ENCODE results near the gene OR6C70.
"Not testable (repeated sequence)": the region's sequence is repeated elsewhere in the genome, so short reads cannot be mapped to it uniquely, and the experiment has no call there.

OR6C70 gene

DNA sequence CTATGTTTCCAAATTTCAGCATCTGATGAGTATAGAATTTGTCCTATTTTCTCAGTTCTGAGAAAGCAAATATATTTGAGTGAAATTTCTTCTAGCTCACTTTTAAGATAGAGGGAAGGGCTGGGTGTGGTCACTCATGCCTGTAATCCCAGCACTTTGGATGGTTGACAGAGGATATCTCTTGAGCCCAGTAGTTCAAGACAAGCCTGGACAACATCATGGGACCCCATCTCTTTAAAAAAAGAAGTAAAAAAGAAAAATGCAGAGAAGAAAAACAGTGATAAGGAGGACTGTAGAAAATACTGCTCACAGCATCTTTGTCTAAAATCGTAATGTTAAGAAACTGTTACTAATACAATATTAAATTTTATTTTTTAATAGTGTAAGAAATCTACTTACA lies 2.3 kb upstream of the OR6C70 start:
- H3K27ac ChIP-seq (ENCODE audit: low read depth, low read length, poor library complexity, severe bottlenecking), result no peak overlapping the region
- no peaks in the 10 kb centered on the region for H3K36me3 ChIP-seq (ENCODE audit: insufficient read depth, low read length)
- H3K9me2 ChIP-seq (ENCODE audit: low read depth, low read length), result no peaks in the 10 kb centered on the region
- no peak overlapping the region for H3K4me3 ChIP-seq (ENCODE audit: low read depth, low read length, poor library complexity, severe bottlenecking)
- H4K20me1 ChIP-seq (ENCODE audit: insufficient read depth, low read length), result no peaks in the 10 kb centered on the region
- H3F3A ChIP-seq (ENCODE audit: insufficient read depth, low read length), result no peaks in the 10 kb centered on the region
- H3K79me2 ChIP-seq (ENCODE audit: insufficient read depth, low read length), result no peaks in the 10 kb centered on the region
- no peaks in the 10 kb centered on the region for H3K4me1 ChIP-seq (ENCODE audit: insufficient read depth, low read length, severe bottlenecking)
- no peak overlapping the region for H3K9ac ChIP-seq (ENCODE audit: low read length)
- no peaks in the 10 kb centered on the region for H3K27me3 ChIP-seq (ENCODE audit: insufficient read depth, low read length)
- H2AFZ ChIP-seq (ENCODE audit: low read length), result no peak overlapping the region
- no peak for TF ChIP-seq EZH2 (IDR thresholded peaks at IDR 0.05; ENCODE audit: borderline replicate concordance, low read length)
- TF ChIP-seq, protein P1, sequence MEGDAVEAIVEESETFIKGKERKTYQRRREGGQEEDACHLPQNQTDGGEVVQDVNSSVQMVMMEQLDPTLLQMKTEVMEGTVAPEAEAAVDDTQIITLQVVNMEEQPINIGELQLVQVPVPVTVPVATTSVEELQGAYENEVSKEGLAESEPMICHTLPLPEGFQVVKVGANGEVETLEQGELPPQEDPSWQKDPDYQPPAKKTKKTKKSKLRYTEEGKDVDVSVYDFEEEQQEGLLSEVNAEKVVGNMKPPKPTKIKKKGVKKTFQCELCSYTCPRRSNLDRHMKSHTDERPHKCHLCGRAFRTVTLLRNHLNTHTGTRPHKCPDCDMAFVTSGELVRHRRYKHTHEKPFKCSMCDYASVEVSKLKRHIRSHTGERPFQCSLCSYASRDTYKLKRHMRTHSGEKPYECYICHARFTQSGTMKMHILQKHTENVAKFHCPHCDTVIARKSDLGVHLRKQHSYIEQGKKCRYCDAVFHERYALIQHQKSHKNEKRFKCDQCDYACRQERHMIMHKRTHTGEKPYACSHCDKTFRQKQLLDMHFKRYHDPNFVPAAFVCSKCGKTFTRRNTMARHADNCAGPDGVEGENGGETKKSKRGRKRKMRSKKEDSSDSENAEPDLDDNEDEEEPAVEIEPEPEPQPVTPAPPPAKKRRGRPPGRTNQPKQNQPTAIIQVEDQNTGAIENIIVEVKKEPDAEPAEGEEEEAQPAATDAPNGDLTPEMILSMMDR (IDR thresholded peaks at IDR 0.05; ENCODE audit: low read length), result no peak
- H3K4me2 ChIP-seq (ENCODE audit: low read length), result no peak overlapping the region
- H3K9me3 ChIP-seq (ENCODE audit: low read length), result no peaks in the 10 kb centered on the region

DNA sequence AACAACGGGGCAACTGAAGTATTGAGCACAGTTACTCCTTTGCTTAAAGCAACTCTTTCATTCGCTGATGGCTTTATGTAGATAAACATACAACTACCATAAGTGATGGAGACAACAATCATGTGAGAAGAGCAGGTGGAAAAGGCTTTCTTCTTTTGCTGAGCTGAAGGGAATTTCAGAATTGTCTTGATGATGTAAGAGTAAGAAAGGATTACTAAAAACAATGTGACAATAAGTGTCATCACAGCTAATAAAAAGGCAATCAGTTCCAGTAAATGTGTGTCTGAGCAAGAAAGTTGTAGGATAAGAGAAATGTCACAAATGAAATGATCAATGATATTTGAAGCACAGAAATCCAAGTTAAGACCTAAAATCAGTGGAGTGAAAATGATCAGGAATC lies 647 bp downstream of the OR6C70 start:
- H3F3A ChIP-seq (ENCODE audit: insufficient read depth, low read length), result no peaks in the 10 kb centered on the region
- no peak overlapping the region for H3K4me2 ChIP-seq (ENCODE audit: low read length)
- no peak for TF ChIP-seq EZH2 (IDR thresholded peaks at IDR 0.05; ENCODE audit: borderline replicate concordance, low read length)
- TF ChIP-seq, protein P1 (IDR thresholded peaks at IDR 0.05; ENCODE audit: low read length), result no peak
- H3K79me2 ChIP-seq (ENCODE audit: insufficient read depth, low read length), result no peaks in the 10 kb centered on the region
- H3K4me1 ChIP-seq (ENCODE audit: insufficient read depth, low read length, severe bottlenecking), result no peaks in the 10 kb centered on the region
- no peaks in the 10 kb centered on the region for H3K27me3 ChIP-seq (ENCODE audit: insufficient read depth, low read length)
- no peaks in the 10 kb centered on the region for H3K9me2 ChIP-seq (ENCODE audit: low read depth, low read length)
- H3K9ac ChIP-seq (ENCODE audit: low read length), result no peak overlapping the region
- H2AFZ ChIP-seq (ENCODE audit: low read length), result no peak overlapping the region
- H3K27ac ChIP-seq (ENCODE audit: low read depth, low read length, poor library complexity, severe bottlenecking), result no peak overlapping the region
- no peak overlapping the region for H3K4me3 ChIP-seq (ENCODE audit: low read depth, low read length, poor library complexity, severe bottlenecking)
- no peaks in the 10 kb centered on the region for H3K9me3 ChIP-seq (ENCODE audit: low read length)
- H4K20me1 ChIP-seq (ENCODE audit: insufficient read depth, low read length), result no peaks in the 10 kb centered on the region
- no peaks in the 10 kb centered on the region for H3K36me3 ChIP-seq (ENCODE audit: insufficient read depth, low read length)

DNA sequence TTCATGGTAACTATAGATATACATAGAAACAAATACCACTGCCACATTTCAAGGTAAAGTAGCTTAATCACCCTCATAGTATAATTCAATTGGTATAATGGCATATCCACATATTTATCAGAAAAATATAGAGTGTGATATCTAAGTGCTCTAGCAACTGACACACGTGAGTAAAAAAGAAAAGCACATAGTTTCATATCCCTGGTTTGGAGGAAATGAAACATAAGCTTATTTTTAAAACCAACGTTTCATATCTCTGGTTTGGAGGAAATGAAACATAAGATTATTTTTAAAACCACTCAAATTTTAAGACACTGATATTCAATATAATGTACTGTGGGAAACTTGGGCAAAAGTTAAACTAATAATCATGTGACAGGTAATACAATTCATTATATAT lies 2.1 kb downstream of the OR6C70 start:
- Histone ChIP-seq H3K4me3 (ENCODE audit: low read depth, low read length, poor library complexity, severe bottlenecking) (no peak overlapping the region), H3K27ac (ENCODE audit: low read depth, low read length, poor library complexity, severe bottlenecking) (no peak overlapping the region), H3K4me2 (ENCODE audit: low read length) (no peak overlapping the region)

DNA sequence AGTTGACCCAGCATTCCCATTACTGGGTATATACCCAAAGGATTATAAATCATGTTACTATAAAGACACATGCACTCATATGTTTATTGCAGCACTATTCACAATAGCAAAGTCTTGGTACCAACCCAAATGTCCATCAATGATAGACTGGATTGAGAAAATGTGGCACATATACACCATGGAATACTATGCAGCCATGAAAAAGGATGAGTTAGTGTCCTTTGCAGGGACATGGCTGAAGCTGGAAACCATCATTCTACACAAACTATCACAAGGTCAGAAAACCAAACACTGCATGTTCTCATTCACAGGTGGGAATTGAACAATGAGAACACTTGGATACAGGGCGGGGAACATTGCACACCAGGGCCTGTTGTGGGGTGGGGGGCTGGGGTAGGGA lies 5.0 kb downstream of the OR6C70 start:
- not testable (repeated sequence) for H3K36me3 ChIP-seq (ENCODE audit: insufficient read depth, low read length); H3K9ac ChIP-seq (ENCODE audit: low read length); H3F3A ChIP-seq (ENCODE audit: insufficient read depth, low read length); H3K9me3 ChIP-seq (ENCODE audit: low read length); H3K27me3 ChIP-seq (ENCODE audit: insufficient read depth, low read length); H2AFZ ChIP-seq (ENCODE audit: low read length); H3K4me1 ChIP-seq (ENCODE audit: insufficient read depth, low read length, severe bottlenecking); H4K20me1 ChIP-seq (ENCODE audit: insufficient read depth, low read length); H3K27ac ChIP-seq (ENCODE audit: low read depth, low read length, poor library complexity, severe bottlenecking); H3K79me2 ChIP-seq (ENCODE audit: insufficient read depth, low read length); H3K4me3 ChIP-seq (ENCODE audit: low read depth, low read length, poor library complexity, severe bottlenecking); H3K9me2 ChIP-seq (ENCODE audit: low read depth, low read length); H3K4me2 ChIP-seq (ENCODE audit: low read length)

More for the DNA sequence above, 2.1 kb downstream of the OR6C70 start:
- Histone ChIP-seq H3F3A (ENCODE audit: insufficient read depth, low read length) (no peaks in the 10 kb centered on the region), H3K9me3 (ENCODE audit: low read length) (no peaks in the 10 kb centered on the region), H3K9me2 (ENCODE audit: low read depth, low read length) (no peaks in the 10 kb centered on the region), H3K4me1 (ENCODE audit: insufficient read depth, low read length, severe bottlenecking) (no peaks in the 10 kb centered on the region), H2AFZ (ENCODE audit: low read length) (no peak overlapping the region), H3K27me3 (ENCODE audit: insufficient read depth, low read length) (no peaks in the 10 kb centered on the region), H3K9ac (ENCODE audit: low read length) (no peak overlapping the region), H3K36me3 (ENCODE audit: insufficient read depth, low read length) (no peaks in the 10 kb centered on the region), H4K20me1 (ENCODE audit: insufficient read depth, low read length) (no peaks in the 10 kb centered on the region), H3K79me2 (ENCODE audit: insufficient read depth, low read length) (no peaks in the 10 kb centered on the region)
- TF ChIP-seq, protein P1 (IDR thresholded peaks at IDR 0.05; ENCODE audit: low read length), result no peak
- no peak for TF ChIP-seq EZH2 (IDR thresholded peaks at IDR 0.05; ENCODE audit: borderline replicate concordance, low read length)

Measured in OCI-LY1 (cell line).